GM21515 (cell line): Measurements from ENCODE around the gene SCYGR6.
"Not testable (repeated sequence)": the region's sequence is repeated elsewhere in the genome, so short reads cannot be mapped to it uniquely, and the experiment has no call there.

ENCODE experiments used
- ATAC-seq: cut with Tn5 transposase; IDR thresholded peaks from one replicate; pipeline ENCODE4 v1.9.1; 2021; ENCODE audit not compliant: unreplicated experiment

SCYGR6 gene

GRCh38 chr2:227724394-227725039 lies at the start of gene SCYGR6:
TSS of gene SCYGR6 (minus strand) at chr2:227724757. CDS start at chr2:227724757, 0 bp downstream.
- ATAC-seq = no peak

- ATAC-seq = no peak
These were observed 49.6 kb upstream of the SCYGR6 start for GRCh38 chr2:227774011-227774624.

GRCh38 chr2:227772932-227773331 lies 48.4 kb upstream of the SCYGR6 start:
- ATAC-seq = no peak

- ATAC-seq = no peak
These were observed 47.7 kb upstream of the SCYGR6 start for GRCh38 chr2:227772197-227772661.

- ATAC-seq = no peak
These were observed 43.3 kb upstream of the SCYGR6 start for GRCh38 chr2:227767830-227768229.

- ATAC-seq = peak; percentile 98
These were observed 41.9 kb upstream of the SCYGR6 start for GRCh38 chr2:227766373-227766883.

- ATAC-seq = no peak
These were observed 41.3 kb upstream of the SCYGR6 start for GRCh38 chr2:227765788-227766372.

- ATAC-seq = no peak
These were observed 37.4 kb upstream of the SCYGR6 start for GRCh38 chr2:227761740-227762476.

- no peak for ATAC-seq
These were observed 35.0 kb upstream of the SCYGR6 start for GRCh38 chr2:227759411-227760118.

GRCh38 chr2:227756261-227756660 lies 31.7 kb upstream of the SCYGR6 start:
- not testable (repeated sequence) for ATAC-seq

- no peak for ATAC-seq
These were observed 23.5 kb upstream of the SCYGR6 start for GRCh38 chr2:227748079-227748478.

GRCh38 chr2:227745594-227745993 lies 21.0 kb upstream of the SCYGR6 start, which contains the start of gene SCYGR8:
TSS of gene SCYGR8 (plus strand) at chr2:227745894. CDS start at chr2:227745894, 0 bp downstream.
- ATAC-seq = no peak

- ATAC-seq = not testable (repeated sequence)
These were observed 16.1 kb upstream of the SCYGR6 start for GRCh38 chr2:227740705-227741104.

- ATAC-seq = no peak
These were observed 14.8 kb upstream of the SCYGR6 start for GRCh38 chr2:227739351-227739750.

GRCh38 chr2:227728035-227728434 lies 3.5 kb upstream of the SCYGR6 start, which contains the start of gene SCYGR7:
TSS of gene SCYGR7 (plus strand) at chr2:227728335. CDS start at chr2:227728335, 0 bp downstream.
- no peak for ATAC-seq

- not testable (repeated sequence) for ATAC-seq
These were observed 1.7 kb downstream of the SCYGR6 start for GRCh38 chr2:227722821-227723220.

- ATAC-seq = no peak
These were observed 3.9 kb downstream of the SCYGR6 start for GRCh38 chr2:227720680-227721079.

GRCh38 chr2:227719641-227720040 lies 4.9 kb downstream of the SCYGR6 start:
- ATAC-seq = no peak

GRCh38 chr2:227717687-227718567 lies 6.6 kb downstream of the SCYGR6 start, which contains the start of gene SLC19A3:
TSS of gene SLC19A3 (minus strand) at chr2:227718028. CDS start at chr2:227702318, 15,710 bp downstream.
- no peak for ATAC-seq
